Peyer's patch (tissue), 4 donors: ENCODE measurements around the gene SZRD1.

Source experiments
- POLR2A ChIP-seq, 2 donors: fragments of 450-650 bp; IDR thresholded peaks; one replicate each; pipeline ENCODE4 v1.5.1; 2017; ENCODE audit warnings: antibody characterized with exemption in 2 of 2, mild to moderate bottlenecking in 2 of 2, moderate library complexity in 2 of 2
- TF ChIP-seq, protein P1 (sequence below), 6 experiments: fragments of 450-650 bp in 4 of 6; fragments of 200-600 bp in 2 of 6; sonication (generic) in 1 of 6; IDR thresholded peaks; one replicate each; pipeline ENCODE4 v1.5.1; 2017 to 2019; ENCODE audit warnings: antibody characterized with exemption in 6 of 6, mild to moderate bottlenecking in 3 of 6, moderate library complexity in 1 of 6

DNA sequence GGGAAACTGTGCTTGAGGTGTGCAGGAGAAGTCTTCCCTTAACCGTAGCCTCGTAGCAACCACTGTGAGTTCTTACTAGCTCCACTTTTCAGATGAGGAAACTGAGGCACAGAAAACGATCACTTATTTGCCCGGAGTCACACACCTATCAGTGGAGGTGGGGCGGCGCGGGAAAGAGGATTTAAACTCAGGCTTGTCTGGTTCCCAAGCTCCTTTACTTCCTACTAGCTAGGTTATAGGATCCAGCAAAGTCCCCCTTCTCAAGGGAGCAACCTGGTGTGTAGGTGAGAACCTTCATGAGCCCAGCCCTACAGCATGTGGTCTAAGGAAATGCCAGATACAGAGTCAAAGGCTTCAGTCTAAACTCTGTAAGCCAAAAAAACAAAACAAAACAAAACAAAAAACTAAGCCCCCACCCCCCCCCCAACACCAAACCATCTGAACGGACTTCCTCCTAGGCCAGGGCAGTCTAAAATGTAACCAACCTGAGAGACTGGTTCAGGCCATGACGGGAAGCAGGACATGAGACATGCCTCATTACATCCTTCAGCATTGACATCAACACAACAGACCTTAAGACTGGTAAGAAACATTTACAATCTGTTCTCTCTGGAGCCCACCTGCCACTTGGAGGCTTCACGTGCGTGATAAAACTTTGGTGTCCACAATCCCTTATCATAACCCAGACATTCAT, 14.1 kb upstream of the SZRD1 start:
- TF ChIP-seq, protein P1, sequence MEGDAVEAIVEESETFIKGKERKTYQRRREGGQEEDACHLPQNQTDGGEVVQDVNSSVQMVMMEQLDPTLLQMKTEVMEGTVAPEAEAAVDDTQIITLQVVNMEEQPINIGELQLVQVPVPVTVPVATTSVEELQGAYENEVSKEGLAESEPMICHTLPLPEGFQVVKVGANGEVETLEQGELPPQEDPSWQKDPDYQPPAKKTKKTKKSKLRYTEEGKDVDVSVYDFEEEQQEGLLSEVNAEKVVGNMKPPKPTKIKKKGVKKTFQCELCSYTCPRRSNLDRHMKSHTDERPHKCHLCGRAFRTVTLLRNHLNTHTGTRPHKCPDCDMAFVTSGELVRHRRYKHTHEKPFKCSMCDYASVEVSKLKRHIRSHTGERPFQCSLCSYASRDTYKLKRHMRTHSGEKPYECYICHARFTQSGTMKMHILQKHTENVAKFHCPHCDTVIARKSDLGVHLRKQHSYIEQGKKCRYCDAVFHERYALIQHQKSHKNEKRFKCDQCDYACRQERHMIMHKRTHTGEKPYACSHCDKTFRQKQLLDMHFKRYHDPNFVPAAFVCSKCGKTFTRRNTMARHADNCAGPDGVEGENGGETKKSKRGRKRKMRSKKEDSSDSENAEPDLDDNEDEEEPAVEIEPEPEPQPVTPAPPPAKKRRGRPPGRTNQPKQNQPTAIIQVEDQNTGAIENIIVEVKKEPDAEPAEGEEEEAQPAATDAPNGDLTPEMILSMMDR (IDR thresholded peaks at IDR 0.05): no peak
- no peak for TF ChIP-seq POLR2A (IDR thresholded peaks at IDR 0.05)
